GM18868 (cell line): Measurements from ENCODE around the gene FBXW8.

Experiments used
- ATAC-seq: cut with Tn5 transposase; IDR thresholded peaks from one replicate; pipeline ENCODE4 v1.9.1; 2021; ENCODE audit warnings: mild to moderate bottlenecking, moderate library complexity; ENCODE audit not compliant: unreplicated experiment

Gene FBXW8

GRCh38 chr12:116922194-116922897 is 11.6 kb downstream of the FBXW8 start:
- ATAC-seq, result peak; percentile 71

- peak; percentile 66 for ATAC-seq
Observed at GRCh38 chr12:116924558-116925453, 14.1 kb downstream of the FBXW8 start.

GRCh38 chr12:116926283-116927243 is 15.8 kb downstream of the FBXW8 start:
- no peak for ATAC-seq

GRCh38 chr12:116927244-116927940 is 16.6 kb downstream of the FBXW8 start:
- ATAC-seq, result no peak

- no peak for ATAC-seq
Observed at GRCh38 chr12:116928504-116928903, 17.8 kb downstream of the FBXW8 start.

GRCh38 chr12:116929885-116930284 is 19.1 kb downstream of the FBXW8 start:
- ATAC-seq, result no peak

- ATAC-seq, result no peak
Observed at GRCh38 chr12:116931665-116932064, 20.9 kb downstream of the FBXW8 start.

GRCh38 chr12:116933091-116933490 is 22.3 kb downstream of the FBXW8 start:
- no peak for ATAC-seq

GRCh38 chr12:116933512-116934246 is 22.9 kb downstream of the FBXW8 start:
- ATAC-seq, result no peak

GRCh38 chr12:116934908-116935705 is 24.4 kb downstream of the FBXW8 start:
- no peak for ATAC-seq

GRCh38 chr12:116937640-116938039 is 26.9 kb downstream of the FBXW8 start:
- no peak for ATAC-seq

GRCh38 chr12:116939734-116940133 is 29.0 kb downstream of the FBXW8 start:
- ATAC-seq, result no peak

- no peak for ATAC-seq
Observed at GRCh38 chr12:116941188-116941587, 30.4 kb downstream of the FBXW8 start.

- no peak for ATAC-seq
Observed at GRCh38 chr12:116943419-116944372, 32.9 kb downstream of the FBXW8 start.

- no peak for ATAC-seq
Observed at GRCh38 chr12:116945886-116946550, 35.3 kb downstream of the FBXW8 start.

- no peak for ATAC-seq
Observed at GRCh38 chr12:116948298-116948697, 37.5 kb downstream of the FBXW8 start.

GRCh38 chr12:116950628-116951325 is 40.0 kb downstream of the FBXW8 start:
- no peak for ATAC-seq
